ENCODE data around the gene OR2V2.

DNA sequence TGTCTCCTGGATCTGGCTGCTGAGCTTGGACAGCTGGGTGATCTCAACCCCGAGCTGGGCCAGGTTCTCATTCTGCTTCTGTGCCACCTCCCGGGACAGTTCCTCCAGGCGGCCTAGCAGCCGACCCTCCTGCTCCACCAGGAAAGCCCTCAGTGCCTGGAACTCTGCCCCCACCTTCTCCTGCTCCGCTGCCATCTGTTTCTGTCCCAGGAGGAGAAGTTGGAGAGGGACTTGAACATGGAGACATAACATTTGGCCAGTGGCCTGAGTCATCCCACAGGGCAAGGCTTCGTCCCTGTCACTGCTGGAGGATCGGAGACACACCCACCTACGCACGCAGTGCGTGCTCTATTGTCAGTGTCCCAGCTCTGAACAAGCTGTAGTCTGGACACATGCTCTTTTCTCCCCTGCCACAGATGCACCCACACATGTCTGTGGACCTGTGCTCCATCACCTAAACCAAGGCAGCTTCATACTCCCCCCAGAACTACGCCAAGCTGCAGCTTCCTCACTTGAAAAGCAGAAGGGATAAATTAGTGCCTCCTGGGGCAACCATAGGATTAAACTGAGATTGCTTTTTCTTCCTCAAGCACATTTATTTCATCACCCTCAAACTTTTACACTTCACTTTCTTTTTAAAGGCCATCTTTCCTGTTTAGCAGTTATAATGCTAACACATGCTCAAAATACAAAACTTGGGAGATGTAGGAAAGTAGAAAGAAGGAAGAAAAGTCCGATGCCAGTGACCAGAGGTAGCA is 52.7 kb downstream of the OR2V2 start:
- TF ChIP-seq CTCF (IDR thresholded peaks at IDR 0.05; ENCODE audit: low read depth, low read length, poor library complexity, severe bottlenecking) (no peak), EZH2phosphoT487 (IDR thresholded peaks at IDR 0.05; ENCODE audit: borderline replicate concordance, low read length) (no peak)

All from DOHH2 (cell line).